Astrocyte (in vitro differentiated cells and primary cell): Measurements from ENCODE around the gene CSF1. TPM values are rescaled to one million over a fixed set of nuclear protein-coding genes. Genes with fewer than 3 reads are reported as not detected.

ENCODE experiments used
- DNase-seq: peaks from one replicate; pipeline ENCODE4 v3.0.0-alpha.2; 2010; ENCODE audit warnings: low read depth
- FAIRE-seq: peaks from 2 replicates; lab custom pipeline; 2011; peaks lifted over from hg19 to GRCh38; lab: Jason Lieb, UNC
- H2AFZ ChIP-seq: 2 replicates; pipeline ENCODE4 v1.6.0; 2012; ENCODE audit warnings: low read depth, low read length, inconsistent platforms
- H3K27ac ChIP-seq: 2 replicates; pipeline ENCODE4 v1.5.1; 2011; ENCODE audit warnings: low read depth, low read length, inconsistent platforms
- H3K27me3 ChIP-seq: 2 replicates; pipeline ENCODE4 v1.6.0; 2011; ENCODE audit warnings: low read length, inconsistent platforms; ENCODE audit not compliant: insufficient read depth
- H3K36me3 ChIP-seq: 2 replicates; pipeline ENCODE4 v1.5.1; 2011; ENCODE audit warnings: low read length, inconsistent platforms; ENCODE audit not compliant: insufficient read depth
- H3K4me1 ChIP-seq: 2 replicates; pipeline ENCODE4 v1.5.1; 2011; ENCODE audit warnings: low read length, inconsistent platforms; ENCODE audit not compliant: insufficient read depth
- H3K4me2 ChIP-seq: 2 replicates; pipeline ENCODE4 v1.6.0; 2012; ENCODE audit warnings: low read length, inconsistent platforms
- H3K4me3 ChIP-seq: 2 replicates; pipeline ENCODE4 v1.5.1; 2011; ENCODE audit warnings: low read depth, mild to moderate bottlenecking, low read length, inconsistent platforms; ENCODE audit not compliant: insufficient read depth
- H3K79me2 ChIP-seq: 2 replicates; pipeline ENCODE4 v1.6.0; 2012; ENCODE audit warnings: mild to moderate bottlenecking, low read length, inconsistent platforms; ENCODE audit not compliant: insufficient read depth
- H3K9ac ChIP-seq: 2 replicates; pipeline ENCODE4 v1.6.0; 2012; ENCODE audit warnings: mild to moderate bottlenecking, low read length, inconsistent platforms
- H3K9me3 ChIP-seq: 2 replicates; pipeline ENCODE4 v1.5.1; 2012; ENCODE audit warnings: low read depth, mild to moderate bottlenecking, low read length, inconsistent platforms; ENCODE audit not compliant: insufficient read depth
- H4K20me1 ChIP-seq: 2 replicates; pipeline ENCODE4 v1.6.0; 2012; ENCODE audit warnings: low read length, inconsistent platforms; ENCODE audit not compliant: insufficient read depth
- H3K27ac Mint-ChIP-seq: one replicate; pipeline ENCODE4 v1.8.0; 2021; ENCODE audit warnings: mild to moderate bottlenecking, mixed read lengths; ENCODE audit not compliant: unreplicated experiment
- H3K27me3 Mint-ChIP-seq: one replicate; pipeline ENCODE4 v1.8.0; 2021; ENCODE audit warnings: low read depth, mixed read lengths; ENCODE audit not compliant: unreplicated experiment
- H3K36me3 Mint-ChIP-seq: one replicate; pipeline ENCODE4 v1.8.0; 2021; ENCODE audit warnings: low read depth, mixed read lengths; ENCODE audit not compliant: unreplicated experiment
- H3K4me1 Mint-ChIP-seq: one replicate; pipeline ENCODE4 v1.8.0; 2021; ENCODE audit warnings: low read depth, mixed read lengths; ENCODE audit not compliant: unreplicated experiment
- H3K4me3 Mint-ChIP-seq: one replicate; pipeline ENCODE4 v1.8.0; 2021; ENCODE audit warnings: mild to moderate bottlenecking, moderate library complexity, mixed read lengths; ENCODE audit not compliant: unreplicated experiment
- H3K9me3 Mint-ChIP-seq: one replicate; pipeline ENCODE4 v1.8.0; 2021; ENCODE audit warnings: mild to moderate bottlenecking, mixed read lengths; ENCODE audit not compliant: unreplicated experiment
- EZH2 ChIP-seq: IDR thresholded peaks from 2 replicates; pipeline ENCODE4 v1.6.1; 2012; ENCODE audit warnings: mild to moderate bottlenecking, low read length, inconsistent platforms; ENCODE audit not compliant: insufficient read depth
- total RNA-seq: library from RNA; stranded (reverse); gene quantifications from 2 replicates; pipeline ENCODE4 v1.2.1, GENCODE V29; 2021
- TF ChIP-seq, protein P1 (sequence below): IDR thresholded peaks from 2 replicates; pipeline ENCODE4 v1.5.1; 2011; ENCODE audit warnings: low read depth, mild to moderate bottlenecking, inconsistent platforms, low read length, moderate library complexity; ENCODE audit not compliant: insufficient read depth

Gene CSF1
- total RNA-seq, 1 donor from 2014 or later = 12.3 TPM

DNA sequence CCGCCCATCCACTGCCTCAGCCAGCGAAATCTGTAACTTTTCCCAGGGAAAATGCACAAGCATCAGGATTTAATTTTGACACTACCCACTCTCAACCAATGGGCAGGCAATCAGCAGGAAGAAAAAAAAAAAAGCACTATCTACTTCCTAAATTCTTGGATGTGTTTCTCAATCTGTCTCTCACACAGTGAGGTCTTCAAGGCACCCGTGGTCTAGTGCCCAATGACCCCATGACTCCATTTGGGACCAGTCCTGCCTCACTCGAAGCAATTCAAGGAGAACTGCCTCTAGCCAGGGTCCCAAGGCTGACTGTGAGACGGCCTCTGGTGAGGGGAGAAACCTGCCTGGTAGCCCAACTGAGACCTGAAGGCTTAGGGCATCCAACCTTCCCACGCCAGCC lies 35.9 kb downstream of the CSF1 start:
- no peaks in the 10 kb centered on the region for H3K27me3 ChIP-seq
- FAIRE-seq = no peak
- no peak overlapping the region for H3K4me3 ChIP-seq
- Mint-ChIP-seq H3K27me3 (peaks cover 3% of the 10 kb centered on the region), H3K4me3 (no peak overlapping the region), H3K9me3 (no peaks in the 10 kb centered on the region), H3K4me1 (no peaks in the 10 kb centered on the region), H3K27ac (no peak overlapping the region), H3K36me3 (no peaks in the 10 kb centered on the region)
- no peak overlapping the region for H2AFZ ChIP-seq
- no peaks in the 10 kb centered on the region for H3K79me2 ChIP-seq
- no peak overlapping the region for H3K4me2 ChIP-seq
- H3K27ac ChIP-seq = no peak overlapping the region
- no peaks in the 10 kb centered on the region for H3K4me1 ChIP-seq
- no peaks in the 10 kb centered on the region for H3K9me3 ChIP-seq
- H3K9ac ChIP-seq = no peak overlapping the region
- no peaks in the 10 kb centered on the region for H4K20me1 ChIP-seq
- no peak for DNase-seq
- H3K36me3 ChIP-seq = no peaks in the 10 kb centered on the region
- TF ChIP-seq, protein P1, sequence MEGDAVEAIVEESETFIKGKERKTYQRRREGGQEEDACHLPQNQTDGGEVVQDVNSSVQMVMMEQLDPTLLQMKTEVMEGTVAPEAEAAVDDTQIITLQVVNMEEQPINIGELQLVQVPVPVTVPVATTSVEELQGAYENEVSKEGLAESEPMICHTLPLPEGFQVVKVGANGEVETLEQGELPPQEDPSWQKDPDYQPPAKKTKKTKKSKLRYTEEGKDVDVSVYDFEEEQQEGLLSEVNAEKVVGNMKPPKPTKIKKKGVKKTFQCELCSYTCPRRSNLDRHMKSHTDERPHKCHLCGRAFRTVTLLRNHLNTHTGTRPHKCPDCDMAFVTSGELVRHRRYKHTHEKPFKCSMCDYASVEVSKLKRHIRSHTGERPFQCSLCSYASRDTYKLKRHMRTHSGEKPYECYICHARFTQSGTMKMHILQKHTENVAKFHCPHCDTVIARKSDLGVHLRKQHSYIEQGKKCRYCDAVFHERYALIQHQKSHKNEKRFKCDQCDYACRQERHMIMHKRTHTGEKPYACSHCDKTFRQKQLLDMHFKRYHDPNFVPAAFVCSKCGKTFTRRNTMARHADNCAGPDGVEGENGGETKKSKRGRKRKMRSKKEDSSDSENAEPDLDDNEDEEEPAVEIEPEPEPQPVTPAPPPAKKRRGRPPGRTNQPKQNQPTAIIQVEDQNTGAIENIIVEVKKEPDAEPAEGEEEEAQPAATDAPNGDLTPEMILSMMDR = no peak
- TF ChIP-seq EZH2 = no peak

DNA sequence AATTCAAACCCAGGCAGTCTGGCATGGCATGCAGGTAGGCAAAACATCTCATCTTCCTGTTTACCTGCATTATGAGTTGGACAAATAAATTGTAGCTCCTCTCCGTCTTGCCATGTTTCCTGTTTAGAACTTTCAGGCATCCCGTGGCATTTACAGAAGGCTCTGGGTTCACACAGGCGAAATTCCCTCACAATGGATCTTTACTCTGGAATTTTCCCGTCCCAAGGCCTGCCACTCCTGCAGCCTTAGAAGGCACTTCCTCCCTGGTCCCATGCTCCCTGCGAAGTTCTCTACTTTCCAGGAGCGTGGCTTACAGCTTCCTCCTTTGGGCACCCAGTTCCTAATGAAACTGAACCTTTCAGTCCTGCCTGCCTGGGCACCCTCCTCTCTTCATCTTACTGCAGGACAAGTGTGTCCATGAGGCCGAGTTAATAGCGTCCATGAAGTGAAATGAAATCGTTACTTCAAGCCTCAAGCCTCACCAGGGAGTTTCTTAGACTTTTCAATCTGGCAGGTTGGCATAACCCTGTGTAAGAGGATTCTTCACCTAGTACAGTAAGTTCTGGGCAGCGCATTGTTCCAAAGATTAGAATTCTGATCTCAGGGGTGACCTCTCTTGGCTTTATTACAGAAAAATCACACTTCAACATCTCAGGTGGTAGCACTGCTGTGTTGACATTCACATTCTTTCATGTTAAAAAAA lies 37.1 kb downstream of the CSF1 start:
- Mint-ChIP-seq H3K9me3 (no peaks in the 10 kb centered on the region), H3K36me3 (no peaks in the 10 kb centered on the region), H3K27me3 (peaks cover 3% of the 10 kb centered on the region), H3K4me3 (no peak overlapping the region), H3K4me1 (no peaks in the 10 kb centered on the region), H3K27ac (no peak overlapping the region)
- DNase-seq (no peak), FAIRE-seq (no peak)
- H3K4me1 ChIP-seq = no peaks in the 10 kb centered on the region
- H3K9me3 ChIP-seq = no peaks in the 10 kb centered on the region
- no peak overlapping the region for H3K4me3 ChIP-seq
- H2AFZ ChIP-seq = no peak overlapping the region
- H3K27ac ChIP-seq = no peak overlapping the region
- H3K4me2 ChIP-seq = no peak overlapping the region
- H3K36me3 ChIP-seq = no peaks in the 10 kb centered on the region
- no peaks in the 10 kb centered on the region for H3K79me2 ChIP-seq
- H3K27me3 ChIP-seq = no peaks in the 10 kb centered on the region
- H4K20me1 ChIP-seq = no peaks in the 10 kb centered on the region
- TF ChIP-seq, protein P1 = no peak
- H3K9ac ChIP-seq = no peak overlapping the region

DNA sequence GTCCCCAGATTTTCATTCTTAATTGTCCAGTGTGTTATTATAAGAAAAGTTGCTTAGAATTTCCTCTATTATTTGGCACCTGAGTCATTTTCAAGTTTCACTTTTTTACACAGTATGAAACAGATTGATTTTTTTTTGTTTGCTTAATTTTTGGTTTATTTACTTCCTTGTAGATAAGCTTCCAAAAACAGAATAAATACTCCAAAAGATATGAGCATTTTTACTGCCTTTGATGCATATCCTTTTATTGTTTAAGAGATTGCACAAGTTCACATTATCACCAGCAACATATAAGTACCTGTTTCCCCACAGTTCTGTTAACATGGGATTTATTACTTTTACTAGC lies 37.6 kb downstream of the CSF1 start:
- TF ChIP-seq EZH2 = no peak
- TF ChIP-seq, protein P1 = no peak
- Mint-ChIP-seq H3K4me3 (no peak overlapping the region), H3K27me3 (peaks cover 3% of the 10 kb centered on the region), H3K27ac (no peak overlapping the region), H3K9me3 (no peaks in the 10 kb centered on the region), H3K36me3 (no peaks in the 10 kb centered on the region), H3K4me1 (no peaks in the 10 kb centered on the region)
- Histone ChIP-seq H3K4me2 (no peak overlapping the region), H3K36me3 (no peaks in the 10 kb centered on the region), H3K9me3 (no peaks in the 10 kb centered on the region), H3K79me2 (no peaks in the 10 kb centered on the region), H3K9ac (no peak overlapping the region), H3K27ac (no peak overlapping the region), H3K4me1 (no peaks in the 10 kb centered on the region), H4K20me1 (no peaks in the 10 kb centered on the region), H3K27me3 (no peaks in the 10 kb centered on the region), H3K4me3 (no peak overlapping the region), H2AFZ (no peak overlapping the region)
- no peak for FAIRE-seq
- DNase-seq = no peak
